A673 (cell line): Measurements from ENCODE around the gene ALB. TPM values are rescaled to one million over a fixed set of nuclear protein-coding genes. Genes with fewer than 3 reads are reported as not detected.

Source experiments
- BruUV-seq: library from RNA; stranded (reverse); fragments of 400-500 nt; replicated peaks from 2 replicates; lab custom pipeline; 2021; lab: Mats Ljungman, UMichigan
- CTCF ChIA-PET: fragments of 300-600 bp; sonication (Branson Sonifier 250); formaldehyde crosslinking; loops from one replicate; lab custom pipeline; 2022; ENCODE audit warnings: antibody characterized with exemption; lab: Charles Lee
- POLR2A ChIA-PET: fragments of 300-600 bp; sonication (Branson Sonifier 250); formaldehyde crosslinking; loops from one replicate; lab custom pipeline; 2022; ENCODE audit warnings: antibody characterized with exemption; ENCODE audit not compliant: low non-redundant PET; lab: Charles Lee
- DNase-seq: peaks from one replicate; pipeline ENCODE4 v3.0.0-alpha.2; 2015; ENCODE audit warnings: low spot score
- H3K27ac ChIP-seq: fragments of 200-600 bp; sonication (generic); 2 replicates; pipeline ENCODE4 v1.5.1; 2016; ENCODE audit warnings: mixed run types, low read depth, mild to moderate bottlenecking, mixed read lengths, antibody characterized with exemption, low read length; ENCODE audit not compliant: poor library complexity, severe bottlenecking
- H3K27me3 ChIP-seq: fragments of 200-600 bp; sonication (generic); replicated peaks from 2 replicates; pipeline ENCODE4 v1.6.1; 2017; ENCODE audit warnings: mixed run types, low read depth, mild to moderate bottlenecking, mixed read lengths, antibody characterized with exemption, low read length; ENCODE audit not compliant: insufficient read depth, poor library complexity
- H3K36me3 ChIP-seq: fragments of 200-600 bp; sonication (generic); 2 replicates; pipeline ENCODE4 v1.6.1; 2016; ENCODE audit warnings: mixed run types, mild to moderate bottlenecking, mixed read lengths, antibody characterized with exemption, low read length; ENCODE audit not compliant: insufficient read depth, poor library complexity, severe bottlenecking
- H3K4me1 ChIP-seq: fragments of 200-600 bp; sonication (generic); 2 replicates; pipeline ENCODE4 v1.6.1; 2017; ENCODE audit warnings: mixed run types, mild to moderate bottlenecking, mixed read lengths, antibody characterized with exemption, low read length; ENCODE audit not compliant: insufficient read depth, poor library complexity, severe bottlenecking
- H3K4me3 ChIP-seq: fragments of 200-600 bp; sonication (generic); 2 replicates; pipeline ENCODE4 v1.5.1; 2016; ENCODE audit warnings: low read depth, mixed run types, mild to moderate bottlenecking, mixed read lengths, low read length; ENCODE audit not compliant: poor library complexity, severe bottlenecking
- H3K9me3 ChIP-seq: fragments of 200-600 bp; sonication (generic); 2 replicates; pipeline ENCODE4 v1.6.1; 2016; ENCODE audit warnings: mixed run types, low read depth, mild to moderate bottlenecking, mixed read lengths, antibody characterized with exemption, low read length; ENCODE audit not compliant: poor library complexity, severe bottlenecking
- EZH2 ChIP-seq: fragments of 200-600 bp; sonication (generic); IDR thresholded peaks from 2 replicates; pipeline ENCODE4 v1.6.1; 2017; ENCODE audit warnings: borderline replicate concordance, low read depth, mild to moderate bottlenecking, mixed read lengths, antibody characterized with exemption, low read length; ENCODE audit not compliant: poor library complexity, severe bottlenecking
- intact Hi-C: fragments of 100-400 bp; cut with micrococcal nuclease; formaldehyde crosslinking; loops from one replicate; pipeline ENCODE4 v1.10.0; 2022; ENCODE audit not compliant: unreplicated experiment
- total RNA-seq: library from RNA; stranded (reverse); gene quantifications from 2 replicates; pipeline ENCODE4 v1.2.3, GENCODE V29; 2021
- TF ChIP-seq, protein P1 (sequence below): fragments of 300-800, 200-600 bp; sonication (generic); conservative IDR thresholded peaks from 2 replicates; pipeline ENCODE4 v1.5.1; 2017; ENCODE audit warnings: low read depth, mild to moderate bottlenecking, antibody characterized with exemption, low read length, moderate library complexity, mixed read lengths

ALB gene
- total RNA-seq, 1 experiment from 2014 or later, result not detected

DNA sequence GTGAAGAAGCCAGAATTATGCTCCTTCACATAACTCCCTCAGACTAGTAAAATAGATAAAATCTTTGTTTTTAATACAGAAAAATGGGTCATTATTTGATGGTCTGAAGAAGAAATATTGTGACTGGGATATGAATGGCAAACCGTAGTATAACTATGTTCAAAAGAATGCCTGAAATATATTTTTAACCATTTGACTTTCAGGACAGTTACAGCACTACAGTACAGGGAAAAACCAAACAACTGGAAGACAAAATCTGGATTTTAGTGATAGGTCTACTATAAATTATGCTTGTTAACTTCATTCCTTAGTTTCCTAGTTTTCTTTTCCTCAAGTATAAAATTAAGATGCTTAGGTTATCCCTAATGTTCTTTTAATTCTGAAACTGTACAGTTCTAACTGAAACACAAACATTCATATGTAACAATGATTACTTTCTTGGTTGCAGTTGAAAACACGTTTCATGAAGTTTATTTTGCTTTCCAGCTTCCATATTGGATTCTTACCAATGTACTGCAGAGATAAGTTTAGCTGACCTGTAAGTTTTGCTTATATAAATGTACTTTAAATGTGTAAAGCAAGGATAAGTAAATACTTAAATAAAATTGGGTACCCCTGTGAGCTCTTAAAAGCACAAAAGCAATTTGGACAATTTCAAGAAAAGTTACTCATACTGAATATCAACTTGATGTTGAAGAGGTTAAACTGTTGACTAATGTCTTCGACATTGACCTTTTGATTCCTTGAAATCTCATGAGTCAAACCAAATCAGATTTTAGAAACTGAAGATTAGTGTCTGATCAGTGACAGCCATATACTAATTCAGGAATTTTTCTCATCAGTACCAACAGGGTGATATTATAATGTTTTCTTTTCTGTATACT, 32.8 kb downstream of the ALB start:
- H3K9me3 ChIP-seq, result no peaks in the 10 kb centered on the region
- no peak for TF ChIP-seq EZH2
- no TSS peak for BruUV-seq
- H3K27me3 ChIP-seq, result no peaks in the 10 kb centered on the region
- no peak for DNase-seq
- H3K4me1 ChIP-seq, result no peaks in the 10 kb centered on the region
- no peak overlapping the region for H3K4me3 ChIP-seq
- CTCF ChIA-PET, result no interaction called here
- POLR2A ChIA-PET, result no interaction called here
- intact Hi-C loops, result no loop called here
- H3K27ac ChIP-seq, result no peak overlapping the region
- no peaks in the 10 kb centered on the region for H3K36me3 ChIP-seq

DNA sequence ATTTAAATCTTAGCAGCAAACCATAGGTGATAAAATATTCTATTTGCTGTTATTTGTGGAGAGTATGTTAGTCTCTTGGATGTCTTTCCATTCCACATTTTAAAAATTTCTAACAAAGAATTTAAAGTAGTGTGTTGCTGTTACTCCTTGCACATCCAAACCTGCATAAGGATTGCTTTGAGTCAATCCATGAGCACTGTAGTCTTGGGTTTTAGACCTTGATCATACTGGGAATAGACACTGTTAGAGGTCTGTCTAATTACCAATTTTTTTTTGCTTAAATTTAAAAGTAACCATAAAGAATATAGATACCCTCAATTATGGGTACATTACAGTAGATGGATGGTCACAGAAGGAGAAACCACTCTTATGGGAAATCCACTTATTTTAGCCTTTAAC, 33.5 kb downstream of the ALB start:
- H3K27me3 ChIP-seq, result no peaks in the 10 kb centered on the region
- H3K4me3 ChIP-seq, result no peak overlapping the region
- CTCF ChIA-PET, result no interaction called here
- DNase-seq, result no peak
- BruUV-seq, result no TSS peak
- intact Hi-C loops, result no loop called here
- H3K36me3 ChIP-seq, result no peaks in the 10 kb centered on the region
- no peaks in the 10 kb centered on the region for H3K9me3 ChIP-seq
- H3K27ac ChIP-seq, result no peak overlapping the region
- no peaks in the 10 kb centered on the region for H3K4me1 ChIP-seq
- POLR2A ChIA-PET, result no interaction called here
- TF ChIP-seq EZH2, result no peak
- TF ChIP-seq, protein P1, sequence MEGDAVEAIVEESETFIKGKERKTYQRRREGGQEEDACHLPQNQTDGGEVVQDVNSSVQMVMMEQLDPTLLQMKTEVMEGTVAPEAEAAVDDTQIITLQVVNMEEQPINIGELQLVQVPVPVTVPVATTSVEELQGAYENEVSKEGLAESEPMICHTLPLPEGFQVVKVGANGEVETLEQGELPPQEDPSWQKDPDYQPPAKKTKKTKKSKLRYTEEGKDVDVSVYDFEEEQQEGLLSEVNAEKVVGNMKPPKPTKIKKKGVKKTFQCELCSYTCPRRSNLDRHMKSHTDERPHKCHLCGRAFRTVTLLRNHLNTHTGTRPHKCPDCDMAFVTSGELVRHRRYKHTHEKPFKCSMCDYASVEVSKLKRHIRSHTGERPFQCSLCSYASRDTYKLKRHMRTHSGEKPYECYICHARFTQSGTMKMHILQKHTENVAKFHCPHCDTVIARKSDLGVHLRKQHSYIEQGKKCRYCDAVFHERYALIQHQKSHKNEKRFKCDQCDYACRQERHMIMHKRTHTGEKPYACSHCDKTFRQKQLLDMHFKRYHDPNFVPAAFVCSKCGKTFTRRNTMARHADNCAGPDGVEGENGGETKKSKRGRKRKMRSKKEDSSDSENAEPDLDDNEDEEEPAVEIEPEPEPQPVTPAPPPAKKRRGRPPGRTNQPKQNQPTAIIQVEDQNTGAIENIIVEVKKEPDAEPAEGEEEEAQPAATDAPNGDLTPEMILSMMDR, result no peak

DNA sequence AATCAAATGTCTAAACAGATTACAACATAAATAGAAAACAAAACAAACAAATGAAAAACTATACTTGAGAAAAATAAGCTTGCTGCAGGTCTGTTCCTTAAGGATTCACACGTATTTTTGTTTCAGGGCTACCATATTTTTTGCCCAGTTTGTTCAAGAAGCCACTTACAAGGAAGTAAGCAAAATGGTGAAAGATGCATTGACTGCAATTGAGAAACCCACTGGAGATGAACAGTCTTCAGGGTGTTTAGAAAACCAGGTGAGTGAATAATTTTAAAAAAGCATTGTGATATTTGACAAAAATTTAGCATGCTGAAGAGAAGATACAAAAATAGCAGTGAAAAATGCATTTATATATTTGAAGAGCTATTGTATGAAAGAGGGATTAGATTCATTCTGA, 34.0 kb downstream of the ALB start:
- intact Hi-C loops, result no loop called here
- CTCF ChIA-PET, result no interaction called here

More for the DNA sequence above, 34.0 kb downstream of the ALB start:
- DNase-seq, result no peak
- H3K4me1 ChIP-seq, result no peaks in the 10 kb centered on the region
- POLR2A ChIA-PET, result no interaction called here
- no TSS peak for BruUV-seq
- no peaks in the 10 kb centered on the region for H3K9me3 ChIP-seq
- H3K4me3 ChIP-seq, result no peak overlapping the region
- H3K27me3 ChIP-seq, result no peaks in the 10 kb centered on the region
- TF ChIP-seq, protein P1, result no peak
- TF ChIP-seq EZH2, result no peak
- no peak overlapping the region for H3K27ac ChIP-seq
- no peaks in the 10 kb centered on the region for H3K36me3 ChIP-seq
